ENCODE results near the gene SUCLG2. TPM values are rescaled to one million over a fixed set of nuclear protein-coding genes. Genes with fewer than 3 reads are reported as not detected.

Gene SUCLG2
- total RNA-seq, 8 experiments from 2014 or later, result 9.0 to 68.6 (median 22.3) TPM

DNA sequence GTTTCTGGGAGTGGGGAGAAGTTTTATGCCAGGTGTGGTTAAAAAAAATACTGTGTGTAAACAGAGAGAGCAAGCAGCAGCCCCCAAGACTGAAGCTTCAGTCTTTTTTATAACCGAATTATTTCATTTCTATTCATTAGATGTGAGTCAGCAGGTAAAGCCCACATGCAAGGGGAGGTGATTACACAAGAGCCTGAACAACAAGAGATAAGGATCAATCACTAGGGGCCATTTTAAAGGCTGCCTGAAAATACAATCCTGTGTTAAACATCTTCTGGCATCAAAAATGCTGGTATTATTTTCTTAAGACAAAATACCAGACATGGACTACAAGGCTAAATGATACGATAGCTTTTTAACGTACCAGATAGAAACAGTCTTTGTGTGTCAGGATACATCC, 217.3 kb downstream of the SUCLG2 start:
- WGBS, 10 experiments, result 91 to 100% (median 98%) methylated on average over 1 to 3 of the region's 3 CpGs
- no peaks in the 10 kb centered on the region for H3K4me1 ChIP-seq (replicated peaks in 1 of 2)
- no peak for ATAC-seq (replicated peaks in 6 of 8)
- no peak overlapping the region for H3K4me3 ChIP-seq
- in situ Hi-C loops (cut with MboI; ENCODE audit: low pct_unique_long_range_greater_than_20kb in 2 of 9, low sequenced_read_pairs in 9 of 9, unreplicated experiment in 9 of 9), result no loop called here
- no peak overlapping the region for H3K27ac ChIP-seq

- H3K4me3 ChIP-seq, result no peak overlapping the region
- in situ Hi-C loops (cut with MboI; ENCODE audit: low pct_unique_long_range_greater_than_20kb in 2 of 9, low sequenced_read_pairs in 9 of 9, unreplicated experiment in 9 of 9), result no loop called here
- H3K27ac ChIP-seq, result no peak overlapping the region
- no peak for ATAC-seq (replicated peaks in 6 of 8)
- 90 to 100% (median 100%) methylated on average over 2 to 4 of the region's 4 CpGs; no CpG with 5 or more reads in 1 of the 10 experiments for WGBS, 10 experiments
- no peaks in the 10 kb centered on the region for H3K4me1 ChIP-seq (replicated peaks in 1 of 2)
These were observed 221.3 kb downstream of the SUCLG2 start for GRCh38 chr3:67433109-67433508.

DNA sequence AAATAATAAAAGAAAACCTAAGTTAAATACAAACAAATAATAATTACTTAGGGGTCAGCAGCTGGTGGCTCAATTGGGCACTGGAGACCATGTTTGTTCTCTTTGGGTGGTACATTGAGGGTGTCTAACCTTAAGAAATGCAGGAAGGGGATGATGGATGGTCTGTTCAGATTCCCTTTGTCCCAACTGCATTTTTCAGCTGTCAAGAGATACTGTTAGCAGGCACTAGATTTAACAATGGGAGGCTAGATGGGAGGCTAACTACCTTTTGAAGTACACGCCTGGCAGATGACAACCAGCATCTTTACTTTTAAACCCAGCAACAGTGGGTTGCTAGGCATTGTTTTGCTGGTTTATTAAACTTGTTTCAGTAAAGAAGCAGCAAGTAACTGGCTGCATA, 222.5 kb downstream of the SUCLG2 start:
- no peak overlapping the region for H3K27ac ChIP-seq
- no peak overlapping the region for H3K4me3 ChIP-seq
- peak in 1 of 8 experiments; percentile 84 for ATAC-seq (replicated peaks in 6 of 8)
- in situ Hi-C loops (cut with MboI; ENCODE audit: low pct_unique_long_range_greater_than_20kb in 2 of 9, low sequenced_read_pairs in 9 of 9, unreplicated experiment in 9 of 9), result no loop called here
- H3K4me1 ChIP-seq (replicated peaks in 1 of 2), result no peaks in the 10 kb centered on the region
- 11 to 100% (median 36%) methylated on average over 1 of the region's 1 CpG; no CpG with 5 or more reads in 6 of the 10 experiments for WGBS, 10 experiments

GRCh38 chr3:67423722-67424121, 230.7 kb downstream of the SUCLG2 start:
- H3K27ac ChIP-seq, result no peak overlapping the region
- no peak overlapping the region for H3K4me3 ChIP-seq
- ATAC-seq (replicated peaks in 6 of 8), result no peak
- in situ Hi-C loops (cut with MboI; ENCODE audit: low pct_unique_long_range_greater_than_20kb in 2 of 9, low sequenced_read_pairs in 9 of 9, unreplicated experiment in 9 of 9), result no loop called here
- no peaks in the 10 kb centered on the region for H3K4me1 ChIP-seq (replicated peaks in 1 of 2)

DNA sequence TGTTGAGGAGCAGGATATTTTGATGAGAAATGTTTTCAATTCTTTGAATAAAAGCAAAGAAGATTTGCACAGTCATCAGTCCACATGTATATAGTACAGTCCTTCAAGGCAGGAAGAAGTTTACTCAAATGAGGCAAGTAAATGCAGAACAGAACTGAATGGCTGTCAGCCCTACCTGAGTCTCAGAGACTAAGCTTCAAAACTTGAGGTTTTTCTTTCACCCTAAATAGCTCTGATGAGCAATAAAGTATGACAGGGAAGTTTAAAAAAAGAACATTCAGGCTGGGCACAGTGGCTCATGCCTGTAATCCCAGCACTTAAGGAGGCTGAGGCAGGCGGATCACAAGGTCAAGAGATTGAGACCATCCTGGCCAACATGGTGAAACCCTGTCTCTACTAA, 232.5 kb downstream of the SUCLG2 start:
- WGBS, 10 experiments, result 88 to 100% (median 100%) methylated on average over 1 of the region's 1 CpG; no CpG with 5 or more reads in 6 of the 10 experiments
- in situ Hi-C loops (cut with MboI; ENCODE audit: low pct_unique_long_range_greater_than_20kb in 2 of 9, low sequenced_read_pairs in 9 of 9, unreplicated experiment in 9 of 9), result no loop called here
- no peak overlapping the region for H3K4me3 ChIP-seq
- ATAC-seq (replicated peaks in 6 of 8), result no peak
- H3K27ac ChIP-seq, result no peak overlapping the region
- no peaks in the 10 kb centered on the region for H3K4me1 ChIP-seq (replicated peaks in 1 of 2)

DNA sequence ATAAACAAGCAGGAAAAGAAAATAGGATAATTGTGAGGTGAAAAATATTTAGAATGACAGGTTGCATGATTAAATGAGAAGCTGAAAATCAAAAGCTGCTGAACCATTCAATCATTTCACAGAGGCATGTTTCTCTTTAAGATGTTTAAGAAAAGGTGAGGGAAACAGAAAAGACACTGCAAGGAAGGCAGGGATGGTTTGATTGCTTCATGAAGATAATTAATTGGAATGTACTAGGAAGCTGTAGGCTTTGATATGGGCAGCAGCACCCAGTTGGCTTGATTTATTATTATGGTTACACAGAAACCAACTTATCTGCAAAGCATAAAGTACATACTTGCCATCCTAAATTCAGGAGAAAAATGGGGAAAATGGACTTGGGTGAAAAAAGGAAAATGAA, 234.6 kb downstream of the SUCLG2 start:
- ATAC-seq (replicated peaks in 6 of 8), result no peak
- in situ Hi-C loops (cut with MboI; ENCODE audit: low pct_unique_long_range_greater_than_20kb in 2 of 9, low sequenced_read_pairs in 9 of 9, unreplicated experiment in 9 of 9), result no loop called here

DNA sequence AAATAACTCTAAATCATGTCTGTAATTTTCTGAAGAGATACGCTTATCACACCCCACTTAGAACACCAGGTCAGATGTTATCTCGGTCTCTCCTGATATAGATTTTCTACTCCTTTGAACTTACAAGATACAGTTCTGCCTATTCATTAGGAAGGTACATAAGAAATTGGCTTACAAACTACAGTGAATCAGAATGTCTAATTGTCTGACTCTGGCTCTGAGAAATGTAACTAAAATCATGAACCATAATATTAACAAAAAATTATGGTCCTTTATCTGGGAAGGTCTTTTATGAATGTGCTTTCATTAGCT, 235.2 kb downstream of the SUCLG2 start:
- Histone ChIP-seq H3K27ac (no peak overlapping the region), H3K4me3 (no peak overlapping the region), H3K4me1 (replicated peaks in 1 of 2) (no peaks in the 10 kb centered on the region)
- WGBS, 10 experiments, result 80 to 100% (median 100%) methylated on average over 1 to 2 of the region's 2 CpGs; no CpG with 5 or more reads in 1 of the 10 experiments
- in situ Hi-C loops (cut with MboI; ENCODE audit: low pct_unique_long_range_greater_than_20kb in 2 of 9, low sequenced_read_pairs in 9 of 9, unreplicated experiment in 9 of 9), result no loop called here
- no peak for ATAC-seq (replicated peaks in 6 of 8)

More for the DNA sequence above, 234.6 kb downstream of the SUCLG2 start:
- Histone ChIP-seq H3K27ac (no peak overlapping the region), H3K4me3 (no peak overlapping the region), H3K4me1 (replicated peaks in 1 of 2) (no peaks in the 10 kb centered on the region)

GRCh38 chr3:67418426-67419217, 235.8 kb downstream of the SUCLG2 start:
- Histone ChIP-seq H3K27ac (no peak overlapping the region), H3K4me3 (no peak overlapping the region), H3K4me1 (replicated peaks in 1 of 2) (no peaks in the 10 kb centered on the region)
- in situ Hi-C loops (cut with MboI; ENCODE audit: low pct_unique_long_range_greater_than_20kb in 2 of 9, low sequenced_read_pairs in 9 of 9, unreplicated experiment in 9 of 9), result no loop called here
- 30 to 100% (median 88%) methylated on average over 2 to 3 of the region's 3 CpGs; no CpG with 5 or more reads in 2 of the 10 experiments for WGBS, 10 experiments
- no peak for ATAC-seq (replicated peaks in 6 of 8)

DNA sequence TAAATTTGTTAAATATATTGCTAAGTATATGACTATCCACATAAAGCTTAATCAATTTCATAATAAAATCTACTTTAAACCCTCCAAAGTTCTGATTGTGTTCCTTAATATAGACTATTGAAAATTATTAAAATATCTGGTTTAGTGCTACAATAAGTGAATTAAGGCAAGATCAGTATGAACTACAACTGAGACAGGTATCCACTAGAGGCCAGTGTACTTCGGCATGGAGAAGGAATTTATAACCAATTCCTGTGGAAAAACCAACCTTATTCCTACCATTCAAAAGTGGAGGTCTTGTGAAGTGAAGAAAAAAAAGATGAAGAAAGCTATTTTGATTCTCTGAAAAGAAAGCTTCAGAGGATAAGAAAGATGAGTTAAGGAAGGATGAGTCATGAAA, 237.7 kb downstream of the SUCLG2 start:
- ATAC-seq (replicated peaks in 6 of 8), result no peak
- in situ Hi-C loops (cut with MboI; ENCODE audit: low pct_unique_long_range_greater_than_20kb in 2 of 9, low sequenced_read_pairs in 9 of 9, unreplicated experiment in 9 of 9), result no loop called here
- no peak overlapping the region for H3K27ac ChIP-seq
- H3K4me1 ChIP-seq (replicated peaks in 1 of 2), result no peaks in the 10 kb centered on the region
- H3K4me3 ChIP-seq, result no peak overlapping the region
- 83 to 100% (median 100%) methylated on average over 1 of the region's 1 CpG for WGBS, 10 experiments

DNA sequence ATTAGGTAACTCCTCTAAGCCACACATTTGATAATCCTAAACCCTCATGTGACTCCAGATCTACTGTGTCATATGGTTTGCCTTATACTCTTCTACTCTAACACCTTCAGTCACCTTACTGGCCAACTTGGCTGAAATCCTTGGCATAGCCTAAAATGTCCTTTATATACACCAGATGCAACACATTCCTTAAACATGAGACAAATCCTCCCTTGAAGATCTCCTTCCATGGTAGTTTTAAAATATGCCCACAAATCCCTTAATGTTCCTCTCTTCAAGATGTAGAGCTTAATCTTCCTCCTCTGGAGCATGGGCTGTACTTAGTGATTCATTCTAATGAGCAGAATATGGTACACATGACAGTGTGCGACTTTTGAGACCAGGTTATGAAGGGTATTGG, 238.9 kb downstream of the SUCLG2 start:
- 0 to 100% (median 60%) methylated on average over 1 of the region's 1 CpG; no CpG with 5 or more reads in 4 of the 10 experiments for WGBS, 10 experiments
- no peaks in the 10 kb centered on the region for H3K4me1 ChIP-seq (replicated peaks in 1 of 2)
- no peak overlapping the region for H3K27ac ChIP-seq
- in situ Hi-C loops (cut with MboI; ENCODE audit: low pct_unique_long_range_greater_than_20kb in 2 of 9, low sequenced_read_pairs in 9 of 9, unreplicated experiment in 9 of 9), result no loop called here
- no peak overlapping the region for H3K4me3 ChIP-seq
- no peak for ATAC-seq (replicated peaks in 6 of 8)

DNA sequence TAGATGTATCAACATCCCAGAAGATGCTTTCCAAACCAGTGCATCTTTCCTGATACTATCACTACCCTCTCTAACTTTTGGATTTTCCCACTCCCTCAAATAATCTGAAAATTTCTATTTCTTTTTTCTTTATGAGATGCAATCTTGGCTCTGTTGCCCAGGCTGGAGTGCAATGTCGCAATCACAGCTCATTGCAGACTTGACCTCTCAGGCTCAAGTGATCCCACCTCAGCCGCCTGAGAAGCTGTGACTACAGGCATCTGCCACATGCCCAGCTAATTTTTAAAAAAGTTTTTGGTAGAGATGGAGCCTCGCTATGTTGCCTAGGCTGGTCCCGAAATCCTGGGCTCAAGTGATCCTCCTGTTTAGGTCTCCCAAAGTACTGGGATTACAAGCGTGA, 239.7 kb downstream of the SUCLG2 start:
- no peaks in the 10 kb centered on the region for H3K4me1 ChIP-seq (replicated peaks in 1 of 2)
- no peak overlapping the region for H3K27ac ChIP-seq
- no peak for ATAC-seq (replicated peaks in 6 of 8)
- no peak overlapping the region for H3K4me3 ChIP-seq
- in situ Hi-C loops (cut with MboI; ENCODE audit: low pct_unique_long_range_greater_than_20kb in 2 of 9, low sequenced_read_pairs in 9 of 9, unreplicated experiment in 9 of 9), result no loop called here
- WGBS, 10 experiments, result 83 to 100% (median 97%) methylated on average over 1 to 5 of the region's 5 CpGs; no CpG with 5 or more reads in 1 of the 10 experiments

GRCh38 chr3:67405193-67405592, 249.2 kb downstream of the SUCLG2 start:
- no peak overlapping the region for H3K4me3 ChIP-seq
- H3K4me1 ChIP-seq (replicated peaks in 1 of 2), result no peaks in the 10 kb centered on the region
- in situ Hi-C loops (cut with MboI; ENCODE audit: low pct_unique_long_range_greater_than_20kb in 2 of 9, low sequenced_read_pairs in 9 of 9, unreplicated experiment in 9 of 9), result no loop called here
- no peak overlapping the region for H3K27ac ChIP-seq
- no peak for ATAC-seq (replicated peaks in 6 of 8)

DNA sequence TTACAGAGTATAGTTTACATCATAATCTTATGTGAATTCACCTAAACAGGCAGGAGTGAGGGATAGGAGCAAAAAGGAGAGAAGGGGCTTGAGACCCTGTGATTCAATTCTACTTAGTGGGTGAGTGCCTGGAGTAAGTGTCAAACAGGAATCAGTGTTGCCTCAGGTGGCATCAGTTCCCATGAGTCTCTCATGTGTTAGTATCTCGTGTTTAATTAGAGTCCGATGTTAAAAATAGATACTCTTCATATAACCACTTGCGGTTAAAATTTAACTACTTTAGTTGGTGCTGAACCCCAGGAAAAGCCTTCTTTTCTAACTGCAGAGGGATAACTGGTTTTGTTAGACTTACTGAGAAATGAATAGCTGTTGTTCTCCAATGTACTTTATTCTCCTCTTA, 251.5 kb downstream of the SUCLG2 start:
- WGBS, 10 experiments, result 76 to 100% (median 84%) methylated on average over 1 to 3 of the region's 3 CpGs; no CpG with 5 or more reads in 2 of the 10 experiments
- Histone ChIP-seq H3K27ac (no peak overlapping the region), H3K4me1 (replicated peaks in 1 of 2) (no peaks in the 10 kb centered on the region), H3K4me3 (no peak overlapping the region)
- in situ Hi-C loops (cut with MboI; ENCODE audit: low pct_unique_long_range_greater_than_20kb in 2 of 9, low sequenced_read_pairs in 9 of 9, unreplicated experiment in 9 of 9), result no loop called here
- ATAC-seq (replicated peaks in 6 of 8), result no peak

GRCh38 chr3:67401921-67402320, 252.5 kb downstream of the SUCLG2 start:
- Histone ChIP-seq H3K4me1 (replicated peaks in 1 of 2) (no peaks in the 10 kb centered on the region), H3K4me3 (no peak overlapping the region), H3K27ac (no peak overlapping the region)
- WGBS, 10 experiments, result 45 to 100% (median 90%) methylated on average over 1 to 3 of the region's 3 CpGs; no CpG with 5 or more reads in 1 of the 10 experiments
- in situ Hi-C loops (cut with MboI; ENCODE audit: low pct_unique_long_range_greater_than_20kb in 2 of 9, low sequenced_read_pairs in 9 of 9, unreplicated experiment in 9 of 9), result no loop called here
- peak in 2 of 8 experiments; percentile 94 for ATAC-seq (replicated peaks in 6 of 8)

All from motor neuron (in vitro differentiated cells).